GM21576 (cell line): ENCODE results near the gene SERPINE3.
A peak's percentile ranks its signal among the peaks of the same experiment; 100 is the strongest.

Experiments used
- ATAC-seq: cut with Tn5 transposase; IDR thresholded peaks from one replicate; pipeline ENCODE4 v1.9.1; 2021; ENCODE audit warnings: mild to moderate bottlenecking, moderate library complexity; ENCODE audit not compliant: unreplicated experiment

SERPINE3 gene

GRCh38 chr13:51327961-51328360, 11.5 kb upstream of the SERPINE3 start:
- ATAC-seq = no peak

DNA sequence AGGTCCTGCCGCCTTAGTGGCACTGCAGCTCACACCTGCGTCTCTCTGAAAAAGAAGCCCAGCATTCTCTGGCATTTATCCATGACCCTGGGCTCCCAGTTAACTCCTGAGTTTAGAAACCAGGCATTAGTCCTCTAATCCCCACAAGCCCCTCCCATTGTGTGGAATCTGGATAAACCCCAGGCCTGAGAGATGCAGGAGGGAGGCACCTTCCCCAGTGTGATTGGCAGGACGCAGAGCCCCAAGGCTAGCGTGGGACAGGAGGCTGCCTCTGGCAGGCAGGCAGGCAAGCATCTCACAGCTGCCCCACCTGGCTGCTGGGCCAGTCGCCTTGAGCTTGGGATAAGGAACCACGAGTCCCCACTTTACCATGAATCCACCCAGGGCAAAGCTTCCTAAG, 11.0 kb upstream of the SERPINE3 start:
- ATAC-seq = no peak

DNA sequence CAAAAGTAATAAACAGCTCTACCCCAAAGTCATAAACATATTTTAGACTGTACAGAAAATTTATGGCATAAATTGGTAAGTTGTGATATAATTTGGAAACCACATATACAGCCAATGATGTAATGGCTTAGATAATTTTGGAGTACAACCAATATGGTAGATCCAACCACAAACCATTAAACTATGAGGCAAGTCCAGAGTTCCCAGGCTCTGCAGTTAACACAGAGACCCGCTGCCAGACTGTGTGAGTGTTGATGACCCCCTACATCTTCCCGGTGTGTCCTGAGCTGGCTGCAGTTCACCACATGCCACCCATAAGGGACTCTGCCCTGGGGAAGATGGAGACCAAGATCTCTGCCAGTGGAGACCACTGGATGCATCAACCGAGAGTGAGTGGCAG, 9.9 kb upstream of the SERPINE3 start:
- ATAC-seq = no peak

DNA sequence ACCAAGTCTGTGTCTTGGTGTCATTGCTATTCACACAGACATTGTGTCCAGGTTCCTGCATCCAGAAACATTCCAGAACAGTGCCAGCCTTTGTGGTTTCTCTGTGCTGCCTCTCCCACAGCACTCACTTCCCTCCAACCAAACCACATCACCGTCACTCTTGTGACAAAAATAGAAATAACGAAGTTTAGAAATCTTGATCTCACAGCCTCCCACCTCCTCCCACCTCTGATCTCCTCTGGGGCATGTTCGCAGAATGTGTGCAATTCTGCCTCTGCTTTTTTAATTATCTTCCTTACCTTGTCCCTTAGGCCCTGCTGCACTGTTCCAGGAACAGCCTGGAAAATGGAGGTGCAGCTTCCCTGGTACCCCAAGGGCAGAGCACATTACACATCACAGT, 8.7 kb upstream of the SERPINE3 start:
- no peak for ATAC-seq

GRCh38 chr13:51331354-51331861, 8.1 kb upstream of the SERPINE3 start:
- no peak for ATAC-seq

GRCh38 chr13:51332566-51333361, 6.7 kb upstream of the SERPINE3 start:
- no peak for ATAC-seq

DNA sequence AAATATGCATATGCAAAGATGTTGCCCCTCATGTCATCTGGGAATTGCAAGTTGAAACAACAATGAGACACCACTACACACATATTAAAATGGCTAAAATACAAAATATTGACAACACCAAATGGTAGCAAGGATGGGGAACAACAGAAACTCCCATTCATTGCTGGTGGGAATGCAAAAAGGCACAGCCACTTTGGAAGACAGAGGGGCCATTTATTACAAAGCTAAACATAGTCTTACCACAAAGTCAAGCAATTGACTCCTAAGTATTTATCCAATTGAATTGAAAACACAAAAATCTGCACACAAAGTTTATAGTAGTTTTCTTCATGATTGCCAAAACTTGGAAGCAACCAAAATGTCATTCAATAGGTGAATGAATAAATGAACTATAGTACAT, 6.1 kb upstream of the SERPINE3 start:
- ATAC-seq = no peak

- ATAC-seq = no peak
These were observed 5.7 kb upstream of the SERPINE3 start for GRCh38 chr13:51333826-51334225.

GRCh38 chr13:51336746-51337145, 2.7 kb upstream of the SERPINE3 start:
- ATAC-seq = no peak

DNA sequence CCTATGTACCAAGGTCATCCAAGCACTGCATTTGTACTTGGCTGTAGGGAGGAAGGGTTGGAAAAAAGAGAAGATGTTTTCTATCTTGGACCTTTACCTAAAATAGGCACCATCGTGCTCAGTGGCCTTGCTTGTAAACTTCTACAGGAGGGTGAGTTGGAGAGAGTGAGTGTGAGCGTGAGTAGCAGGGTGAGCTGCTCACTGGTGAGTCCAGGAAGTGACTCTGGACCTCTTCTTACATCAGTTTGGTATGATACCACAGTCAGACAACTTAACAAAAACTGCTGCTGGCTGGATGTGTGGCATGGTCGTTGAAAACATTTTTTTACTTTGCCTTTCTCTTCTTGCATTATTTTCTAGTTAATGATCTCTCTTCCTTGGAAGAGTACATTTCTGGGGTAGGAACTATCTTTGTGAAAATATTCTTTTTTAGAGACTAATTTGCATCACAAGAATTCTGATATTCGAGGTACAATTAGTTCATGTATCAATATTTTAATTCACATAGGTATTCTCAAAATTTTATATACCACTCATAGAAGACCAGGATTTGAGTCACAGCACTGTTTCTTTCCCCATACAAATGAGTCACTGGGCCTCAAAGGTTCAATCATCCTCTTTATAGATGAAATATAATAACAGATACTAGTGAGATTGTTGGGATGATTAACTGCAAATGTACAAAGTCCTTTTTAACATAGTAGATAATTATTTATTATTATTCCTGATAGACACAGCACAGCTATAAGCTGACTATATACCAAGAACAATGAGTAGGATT, 651 bp downstream of the SERPINE3 start:
- no peak for ATAC-seq

DNA sequence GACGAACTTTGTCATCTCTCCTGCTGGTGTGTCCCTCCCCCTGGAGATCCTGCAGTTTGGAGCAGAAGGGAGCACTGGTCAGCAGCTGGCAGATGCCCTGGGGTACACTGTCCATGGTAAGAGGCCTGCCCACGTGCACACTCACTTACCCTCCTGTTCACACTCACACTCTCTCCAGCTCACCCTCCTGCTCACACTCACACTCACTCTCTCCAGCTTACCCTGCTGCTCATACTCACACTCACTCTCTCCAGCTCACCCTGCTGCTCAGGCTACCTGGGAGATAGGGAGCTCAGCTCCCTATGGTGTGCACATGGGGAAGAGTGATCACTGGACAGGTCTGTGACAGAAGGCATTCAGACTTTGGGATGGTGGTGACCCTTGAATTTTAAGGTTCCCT, 1.7 kb downstream of the SERPINE3 start:
- ATAC-seq = no peak

GRCh38 chr13:51341791-51342190, 2.3 kb downstream of the SERPINE3 start:
- ATAC-seq = no peak

DNA sequence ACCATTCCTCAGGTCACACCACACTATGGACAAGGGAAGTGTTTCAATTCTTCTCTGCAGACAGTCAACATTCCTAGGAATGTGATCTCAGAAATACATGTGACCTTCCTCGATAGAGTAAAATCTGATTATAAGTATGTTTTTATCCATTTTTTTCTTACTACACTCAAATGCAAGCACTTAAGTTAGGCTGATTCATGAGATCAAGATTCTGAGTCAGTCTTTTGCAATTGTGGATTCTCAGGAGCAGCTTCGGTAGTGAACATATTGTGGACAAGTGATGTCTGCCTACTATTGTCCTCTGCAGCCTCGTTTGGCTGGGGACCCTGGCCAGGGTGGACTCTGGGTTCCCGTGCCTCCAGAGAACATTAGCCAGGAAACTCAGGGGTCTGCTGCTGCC, 3.2 kb downstream of the SERPINE3 start:
- no peak for ATAC-seq

DNA sequence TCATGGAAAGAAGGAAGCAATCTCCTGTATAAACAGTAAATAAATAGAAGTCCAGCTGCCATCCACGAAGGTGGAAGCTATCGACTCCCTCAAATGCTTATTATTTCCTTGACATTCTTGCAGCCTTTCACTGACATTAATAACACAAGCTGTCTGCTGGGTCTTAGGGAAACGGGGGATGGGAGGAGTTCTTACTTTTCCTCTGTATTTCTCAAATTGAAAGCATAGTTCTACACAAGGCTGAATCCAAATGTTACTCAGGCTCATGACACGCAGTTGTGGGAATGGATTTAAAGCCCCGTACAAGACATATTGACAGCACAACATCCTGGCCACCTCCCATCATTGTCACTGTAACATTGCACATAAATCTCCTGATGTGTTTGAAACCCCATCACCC, 4.0 kb downstream of the SERPINE3 start:
- ATAC-seq = no peak

GRCh38 chr13:51346397-51346796, 6.9 kb downstream of the SERPINE3 start:
- peak; percentile 56 for ATAC-seq

DNA sequence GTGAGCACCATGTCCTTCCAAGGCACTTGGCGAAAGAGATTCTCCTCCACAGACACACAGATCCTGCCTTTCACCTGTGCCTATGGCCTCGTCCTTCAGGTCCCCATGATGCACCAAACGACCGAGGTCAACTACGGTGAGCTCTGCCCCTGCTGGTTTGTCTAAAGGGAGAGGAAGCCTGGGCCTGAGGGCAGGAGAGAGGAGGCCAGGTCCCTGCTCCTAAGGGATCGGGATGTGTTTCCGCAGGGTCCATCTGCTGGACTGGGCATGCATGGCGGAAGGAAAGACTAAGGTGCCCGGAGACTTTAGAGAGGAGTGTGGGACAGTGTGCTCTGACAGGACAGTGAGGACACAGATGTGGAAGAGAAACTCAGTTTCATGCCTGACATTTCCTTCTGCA, 7.6 kb downstream of the SERPINE3 start:
- ATAC-seq = no peak

DNA sequence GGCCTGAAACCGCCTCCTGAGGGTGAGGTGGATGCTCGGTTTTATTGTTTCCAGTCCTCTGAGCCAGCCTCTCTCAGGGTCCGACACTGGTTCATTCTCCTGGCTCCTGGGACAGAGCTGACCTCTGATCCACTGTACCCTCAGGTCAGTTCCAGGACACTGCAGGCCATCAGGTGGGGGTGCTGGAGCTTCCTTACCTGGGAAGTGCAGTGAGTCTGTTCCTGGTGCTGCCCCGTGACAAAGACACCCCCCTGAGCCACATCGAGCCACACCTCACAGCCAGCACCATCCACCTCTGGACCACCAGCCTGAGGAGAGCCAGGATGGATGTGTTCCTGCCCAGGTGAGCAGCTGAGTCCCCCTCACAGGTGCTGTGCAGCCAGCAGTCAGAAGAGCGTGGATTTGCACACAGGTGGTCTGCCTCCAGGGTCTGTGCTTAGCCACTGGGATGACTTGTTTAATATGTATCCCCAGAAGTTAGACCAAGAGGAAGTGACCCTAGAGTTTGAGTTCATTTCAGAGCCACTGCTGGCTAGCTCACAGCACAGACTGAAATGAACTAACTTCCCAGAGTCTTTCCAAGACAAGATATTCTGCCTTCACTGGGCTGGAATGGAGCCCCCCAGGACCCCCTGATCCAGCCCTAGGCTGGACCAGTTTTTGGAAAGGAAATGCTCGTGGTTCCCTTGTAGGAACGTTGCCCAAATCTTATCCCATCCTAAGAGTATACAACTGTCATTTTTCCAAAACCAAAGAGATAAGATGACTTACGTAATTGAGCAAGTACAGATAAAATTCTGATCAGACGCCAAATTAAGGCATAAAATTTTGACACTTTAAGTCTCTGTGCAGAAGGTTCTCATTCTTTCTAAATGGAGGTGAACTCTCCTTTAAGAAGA, 8.8 kb downstream of the SERPINE3 start:
- ATAC-seq = no peak

DNA sequence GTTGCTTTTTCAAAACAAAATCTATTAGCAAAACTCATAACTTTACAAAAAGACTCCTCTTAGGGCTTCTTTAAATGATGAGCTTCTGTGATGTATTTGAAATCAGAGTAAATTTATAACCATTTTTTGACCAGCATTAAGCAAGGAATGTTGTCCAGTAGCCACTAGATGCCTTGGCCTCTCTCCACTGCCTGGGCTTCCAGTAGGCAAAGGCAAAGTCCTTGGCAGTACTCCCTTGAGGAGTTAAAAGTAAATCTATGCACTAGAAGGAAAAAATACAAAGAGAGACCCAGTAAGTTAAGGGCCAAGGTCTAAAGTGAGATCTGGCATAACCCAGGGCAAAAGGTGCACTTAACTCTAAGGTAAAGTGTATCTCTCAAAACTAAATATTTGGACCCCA, 9.5 kb downstream of the SERPINE3 start:
- ATAC-seq = no peak

DNA sequence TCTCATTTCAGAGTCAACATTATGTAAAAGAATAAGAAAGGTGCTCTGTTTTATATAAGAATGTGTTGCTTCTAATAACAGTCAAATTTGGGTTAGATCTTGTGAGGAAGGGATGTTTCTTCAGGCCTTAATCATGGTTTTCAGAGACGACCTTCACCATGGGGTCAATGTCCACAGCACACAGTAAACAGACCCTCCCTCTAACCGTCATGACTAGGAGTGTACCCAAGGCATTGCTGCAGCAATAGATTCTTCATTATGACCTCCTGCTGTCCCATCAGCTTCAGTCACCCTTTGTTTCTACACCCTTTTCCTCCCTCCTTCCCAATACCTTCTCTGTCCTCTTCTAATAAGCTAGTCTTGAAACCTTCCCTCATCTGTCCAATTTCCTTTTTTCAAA, 15.7 kb downstream of the SERPINE3 start:
- ATAC-seq = no peak

DNA sequence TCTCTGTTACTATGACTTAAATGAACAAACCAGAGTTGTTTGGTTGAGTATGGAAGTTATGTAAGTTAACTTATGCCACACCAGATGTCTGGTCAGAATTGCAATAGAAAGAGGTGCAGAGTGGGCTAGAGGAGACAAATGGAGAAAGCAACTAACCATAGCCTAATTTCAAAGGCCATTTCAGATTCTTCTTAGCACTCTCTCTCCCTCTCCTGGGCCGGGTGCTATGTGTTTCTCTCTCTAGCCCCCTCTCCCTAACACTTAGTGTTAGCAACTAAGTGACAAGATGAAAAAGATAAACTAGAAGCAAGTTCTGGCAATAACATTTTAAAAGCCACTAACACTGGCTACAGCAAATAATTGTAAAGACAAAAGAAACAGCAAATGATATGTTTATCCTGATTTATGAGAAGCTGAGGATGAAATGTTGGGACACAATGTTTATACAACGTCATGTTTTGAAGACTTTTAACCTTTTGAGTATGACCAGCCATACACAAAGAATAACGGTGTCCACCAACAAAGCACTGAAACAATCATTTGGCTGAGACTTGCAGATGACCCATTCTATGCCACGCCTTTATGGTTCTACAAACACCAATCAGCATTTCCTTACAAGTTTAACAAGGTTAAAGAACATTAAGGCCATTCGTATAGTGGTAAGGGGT, 18.6 kb downstream of the SERPINE3 start:
- ATAC-seq = no peak

DNA sequence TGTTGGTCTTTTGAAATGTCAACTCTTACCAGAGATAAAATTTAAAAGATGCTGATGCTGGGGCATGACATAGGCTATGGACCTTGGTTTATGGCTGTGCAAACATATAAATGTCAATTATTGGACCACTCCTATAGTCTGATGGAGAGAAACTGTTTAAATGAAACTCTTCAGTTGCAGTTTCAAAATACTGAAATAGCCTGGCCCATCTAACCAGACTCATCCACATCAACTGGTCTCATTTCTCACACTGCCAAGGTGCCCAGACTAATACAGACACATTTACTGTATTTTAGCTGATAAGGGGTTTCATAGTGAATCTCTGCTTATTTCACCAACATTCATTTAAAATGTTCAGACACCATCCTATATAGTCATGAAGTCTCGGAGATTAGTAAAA, 19.9 kb downstream of the SERPINE3 start:
- ATAC-seq = no peak
